Measurements from ENCODE around the gene MACROD1. TPM values are rescaled to one million over a fixed set of nuclear protein-coding genes. Genes with fewer than 3 reads are reported as not detected.
A peak's percentile ranks its signal among the peaks of the same experiment; 100 is the strongest.

MACROD1 gene
- total RNA-seq, 1 experiment from 2014 or later, result 17.6 TPM

DNA sequence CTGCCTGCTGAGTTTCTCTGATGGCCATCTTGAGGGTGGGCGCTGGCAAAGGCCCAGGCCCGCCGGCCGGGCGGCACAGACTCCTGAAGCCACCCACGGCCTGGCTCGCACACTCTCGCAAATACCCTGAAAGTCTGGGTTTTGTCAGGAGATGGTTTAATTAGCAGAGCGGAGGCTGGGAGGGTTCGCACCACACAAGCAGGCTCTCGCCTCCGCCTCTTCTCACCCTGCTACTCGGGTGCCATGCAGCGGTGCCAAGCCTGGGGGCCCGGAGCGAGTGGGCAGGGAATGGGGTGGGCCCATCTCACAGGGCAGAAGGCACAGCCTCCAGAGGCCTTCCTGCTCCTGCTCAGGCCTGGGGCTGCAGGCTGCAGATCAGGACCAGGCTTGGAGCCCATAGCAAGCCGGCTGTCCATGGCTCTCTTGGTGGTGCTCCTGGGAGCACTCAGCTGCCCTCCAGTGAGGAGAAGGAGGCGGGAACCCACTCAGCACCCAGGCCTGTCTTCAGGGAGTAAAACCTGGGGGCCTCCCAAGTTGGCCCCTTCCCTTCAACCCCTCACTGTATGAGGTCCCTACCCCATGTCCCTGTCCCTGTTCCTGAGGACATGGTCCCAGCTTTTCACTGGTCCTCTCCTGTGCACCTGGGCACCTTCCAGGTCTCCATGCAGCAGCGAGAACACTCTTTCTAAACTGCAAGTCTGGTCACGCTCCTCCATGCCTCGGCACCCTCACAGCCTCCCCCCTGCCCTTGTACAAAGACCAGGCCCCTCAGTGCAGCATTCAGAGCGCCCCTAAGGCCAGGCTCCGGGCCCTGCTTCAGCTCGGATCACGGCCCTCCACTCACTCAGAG, 68.2 kb downstream of the MACROD1 start:
- no peak for DNase-seq (ENCODE audit: low read depth in 1 of 2, low spot score in 2 of 2)
- Histone ChIP-seq H3K36me3 (no peaks in the 10 kb centered on the region), H3K4me1 (replicated peaks) (peaks cover 26% of the 10 kb centered on the region), H3K27ac (no peak overlapping the region), H3K9me3 (replicated peaks) (no peaks in the 10 kb centered on the region; the same call in 1 of the 2 replicates), H3K4me3 (no peak overlapping the region), H3K27me3 (replicated peaks) (no peaks in the 10 kb centered on the region)

DNA sequence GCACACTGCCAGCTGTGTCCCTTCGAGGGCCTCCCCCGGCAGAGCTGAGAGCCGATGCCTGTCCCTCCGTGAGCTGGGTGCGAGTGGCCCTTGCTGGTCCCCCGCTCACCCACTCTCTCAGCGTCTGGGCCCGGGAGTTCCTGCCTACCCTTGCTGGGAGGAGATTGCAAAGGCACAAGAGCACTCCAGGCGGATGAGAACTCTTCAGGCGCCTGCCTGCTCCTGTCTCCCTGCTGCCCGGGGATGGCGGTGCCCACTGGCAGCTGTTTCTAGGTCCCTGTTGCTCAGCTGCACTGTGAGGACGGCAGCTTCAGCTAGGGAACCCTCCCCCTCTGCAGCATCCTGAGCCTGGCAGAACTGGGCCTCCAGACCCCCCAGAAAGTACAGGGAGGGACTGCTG, 69.1 kb downstream of the MACROD1 start:
- peaks cover 26% of the 10 kb centered on the region for H3K4me1 ChIP-seq (replicated peaks)
- no peak for DNase-seq (ENCODE audit: low read depth in 1 of 2, low spot score in 2 of 2)
- H3K27me3 ChIP-seq (replicated peaks), result no peaks in the 10 kb centered on the region
- no peaks in the 10 kb centered on the region for H3K36me3 ChIP-seq
- no peak overlapping the region for H3K4me3 ChIP-seq
- H3K9me3 ChIP-seq (replicated peaks), result no peaks in the 10 kb centered on the region; the same call in 1 of the 2 replicates
- no peak overlapping the region for H3K27ac ChIP-seq

DNA sequence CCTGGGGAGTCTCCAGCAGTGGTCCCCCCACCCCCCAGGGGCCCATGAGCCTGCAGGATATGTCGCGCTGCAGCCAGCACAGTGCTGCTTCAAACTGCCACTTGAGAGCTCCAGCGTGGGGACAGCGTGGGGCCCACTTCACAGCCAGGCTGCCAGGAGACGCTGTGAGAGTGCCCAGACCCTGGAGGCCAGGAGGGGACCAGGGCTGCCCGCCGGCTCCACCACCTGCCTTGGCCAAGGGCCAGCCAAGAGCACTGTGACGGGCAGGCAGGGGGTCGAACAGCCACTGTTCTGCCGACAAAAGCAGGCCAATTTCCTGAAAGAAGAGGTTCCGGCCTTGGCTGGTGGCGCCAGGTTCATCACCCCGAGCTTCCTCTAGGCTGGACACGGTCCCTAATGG, 70.0 kb downstream of the MACROD1 start:
- no peak for DNase-seq (ENCODE audit: low read depth in 1 of 2, low spot score in 2 of 2)
- H3K36me3 ChIP-seq, result no peaks in the 10 kb centered on the region
- H3K27ac ChIP-seq, result no peak overlapping the region
- H3K4me3 ChIP-seq, result no peak overlapping the region
- H3K4me1 ChIP-seq (replicated peaks), result peaks cover 26% of the 10 kb centered on the region
- no peaks in the 10 kb centered on the region; the same call in 1 of the 2 replicates for H3K9me3 ChIP-seq (replicated peaks)
- H3K27me3 ChIP-seq (replicated peaks), result no peaks in the 10 kb centered on the region

DNA sequence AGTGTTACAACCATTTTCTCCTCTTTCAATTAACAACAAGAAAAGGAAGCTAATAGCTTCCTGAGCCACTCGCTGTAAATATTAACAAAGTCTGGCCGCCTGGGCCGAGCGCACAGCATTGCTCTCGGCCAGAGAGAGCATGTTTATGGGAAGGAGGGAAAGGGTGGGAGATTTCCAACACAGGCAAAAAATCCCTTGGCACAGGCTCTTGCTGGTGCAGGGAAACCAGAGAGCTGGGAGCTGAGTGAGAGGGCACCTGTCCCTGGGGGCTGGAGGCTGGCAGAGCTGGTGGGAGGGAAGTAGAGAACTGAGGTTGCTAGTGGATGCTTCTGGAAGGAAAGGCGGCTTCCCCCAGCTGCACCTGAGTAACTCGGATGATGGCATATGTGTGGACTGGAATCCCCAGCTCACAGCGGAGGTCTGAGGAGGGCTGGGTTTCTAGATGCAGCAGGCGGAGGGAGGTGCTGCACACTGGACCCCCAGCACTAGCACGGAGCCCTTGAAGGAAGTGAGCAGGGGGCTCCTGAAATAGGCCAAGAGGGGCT, 70.6 kb downstream of the MACROD1 start:
- Histone ChIP-seq H3K9me3 (replicated peaks) (no peaks in the 10 kb centered on the region; the same call in 1 of the 2 replicates), H3K27me3 (replicated peaks) (no peaks in the 10 kb centered on the region), H3K4me1 (replicated peaks) (peaks cover 29% of the 10 kb centered on the region), H3K27ac (peak overlapping the region; percentile 71), H3K4me3 (no peak overlapping the region), H3K36me3 (no peaks in the 10 kb centered on the region)
- no peak for DNase-seq (ENCODE audit: low read depth in 1 of 2, low spot score in 2 of 2)

DNA sequence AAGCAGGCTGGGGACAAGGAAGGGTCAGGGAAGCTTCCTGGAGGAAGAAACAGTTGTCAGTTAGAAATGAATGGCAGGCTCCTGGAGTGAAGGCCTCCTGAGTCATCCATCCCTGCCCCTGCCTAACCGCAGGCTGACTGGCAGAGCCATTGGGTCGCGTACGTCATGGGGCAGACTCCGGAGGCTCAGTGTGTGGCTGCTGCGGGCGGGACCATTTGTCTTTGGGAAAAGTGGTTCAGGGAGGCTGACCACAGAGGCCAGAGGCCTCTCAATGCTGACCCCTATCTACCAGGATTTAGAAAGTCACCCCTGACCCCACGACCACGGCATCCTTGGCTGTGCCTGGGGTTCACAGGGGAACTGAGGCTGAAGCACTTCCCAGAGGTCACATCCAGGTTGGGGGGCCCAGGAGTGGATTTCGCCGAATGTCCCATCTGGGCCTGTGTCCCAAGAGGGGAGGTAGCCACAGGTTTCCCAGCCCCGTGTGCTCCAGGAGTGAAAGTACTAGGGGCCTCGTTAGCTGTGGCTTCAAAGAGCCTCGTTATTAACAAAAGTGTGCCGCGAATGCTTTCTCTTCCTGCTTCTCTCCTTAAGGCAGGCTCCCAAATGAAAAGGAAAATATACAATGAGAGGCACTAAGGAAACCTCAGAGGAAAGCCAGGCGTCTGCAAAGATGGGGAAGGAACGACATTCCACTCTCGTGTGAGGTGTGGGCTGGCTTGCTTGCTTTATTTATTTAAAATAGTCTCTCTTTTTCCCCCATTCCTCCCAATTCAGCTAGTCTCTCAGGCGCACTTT, 71.3 kb downstream of the MACROD1 start:
- Histone ChIP-seq H3K4me1 (replicated peaks) (peaks cover 35% of the 10 kb centered on the region), H3K36me3 (no peaks in the 10 kb centered on the region), H3K9me3 (replicated peaks) (no peaks in the 10 kb centered on the region), H3K4me3 (no peak overlapping the region), H3K27me3 (replicated peaks) (no peaks in the 10 kb centered on the region), H3K27ac (peak overlapping the region; percentile 71)
- DNase-seq (ENCODE audit: low read depth in 1 of 2, low spot score in 2 of 2), result peak; percentile 94 to 98

DNA sequence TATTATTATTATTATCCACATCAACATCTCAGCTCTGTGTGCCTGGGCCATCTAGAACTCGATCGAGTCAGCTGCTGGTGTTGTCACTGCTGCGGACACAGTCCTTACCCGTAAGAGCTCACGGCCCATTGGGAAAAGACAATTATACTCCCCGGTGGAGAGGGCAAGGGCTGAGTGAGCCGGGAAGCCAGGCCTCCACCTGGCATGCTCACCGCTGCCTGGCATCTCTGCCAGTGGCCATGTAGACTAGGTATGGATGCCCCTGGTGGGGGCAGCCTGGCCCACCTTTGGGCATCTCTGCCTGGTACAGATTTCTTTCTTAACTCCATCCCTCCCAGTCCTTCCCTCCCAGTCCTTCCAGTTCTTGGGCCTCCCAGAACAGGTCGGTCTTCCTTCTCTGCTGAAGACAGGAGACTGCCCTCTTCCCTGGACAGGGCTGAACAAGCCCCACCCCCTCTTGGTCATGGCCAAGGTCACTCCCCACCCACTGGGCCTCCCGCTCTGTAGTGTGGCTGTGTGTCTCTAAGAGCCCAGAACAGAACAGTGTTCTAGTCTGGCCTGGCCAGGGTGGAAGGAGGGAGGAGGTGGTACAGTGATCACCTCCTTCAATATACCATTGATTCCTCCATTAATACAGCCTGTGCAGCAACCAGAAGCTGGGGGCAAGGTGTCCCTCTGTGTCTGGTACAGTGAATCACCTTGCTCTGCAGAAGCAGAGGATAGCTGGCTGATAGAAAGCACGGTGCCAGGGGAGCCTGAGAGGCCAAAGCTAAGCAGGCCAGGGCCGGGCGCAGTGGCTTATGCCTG, 72.5 kb downstream of the MACROD1 start:
- Histone ChIP-seq H3K9me3 (replicated peaks) (no peaks in the 10 kb centered on the region), H3K4me1 (replicated peaks) (peaks cover 39% of the 10 kb centered on the region), H3K4me3 (no peak overlapping the region), H3K27ac (peak overlapping the region; percentile 71), H3K27me3 (replicated peaks) (no peaks in the 10 kb centered on the region), H3K36me3 (no peaks in the 10 kb centered on the region)
- DNase-seq (ENCODE audit: low read depth in 1 of 2, low spot score in 2 of 2), result no peak

DNA sequence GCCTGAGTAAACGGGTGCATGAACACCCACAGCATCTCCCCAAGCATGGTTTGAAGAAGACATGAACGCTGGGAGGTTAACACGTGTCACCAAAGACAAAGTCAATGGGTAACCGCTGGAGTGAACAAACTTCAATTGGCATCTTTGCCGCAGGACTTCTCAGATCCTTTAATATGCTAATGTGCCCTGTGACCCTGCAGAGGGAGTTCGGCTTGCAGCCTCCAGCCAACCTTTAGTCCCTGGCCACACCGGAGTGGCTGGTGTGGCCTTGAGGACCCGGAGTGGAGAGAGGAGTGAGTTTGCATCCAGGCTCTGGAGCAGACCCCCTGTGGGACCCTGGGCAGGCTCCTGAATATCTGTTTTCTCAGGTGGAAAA, 73.2 kb downstream of the MACROD1 start:
- no peak for DNase-seq (ENCODE audit: low read depth in 1 of 2, low spot score in 2 of 2)
- no peaks in the 10 kb centered on the region for H3K9me3 ChIP-seq (replicated peaks)
- H3K4me1 ChIP-seq (replicated peaks), result peaks cover 39% of the 10 kb centered on the region
- H3K27ac ChIP-seq, result no peak overlapping the region
- no peak overlapping the region for H3K4me3 ChIP-seq
- no peaks in the 10 kb centered on the region for H3K27me3 ChIP-seq (replicated peaks)
- H3K36me3 ChIP-seq, result no peaks in the 10 kb centered on the region

DNA sequence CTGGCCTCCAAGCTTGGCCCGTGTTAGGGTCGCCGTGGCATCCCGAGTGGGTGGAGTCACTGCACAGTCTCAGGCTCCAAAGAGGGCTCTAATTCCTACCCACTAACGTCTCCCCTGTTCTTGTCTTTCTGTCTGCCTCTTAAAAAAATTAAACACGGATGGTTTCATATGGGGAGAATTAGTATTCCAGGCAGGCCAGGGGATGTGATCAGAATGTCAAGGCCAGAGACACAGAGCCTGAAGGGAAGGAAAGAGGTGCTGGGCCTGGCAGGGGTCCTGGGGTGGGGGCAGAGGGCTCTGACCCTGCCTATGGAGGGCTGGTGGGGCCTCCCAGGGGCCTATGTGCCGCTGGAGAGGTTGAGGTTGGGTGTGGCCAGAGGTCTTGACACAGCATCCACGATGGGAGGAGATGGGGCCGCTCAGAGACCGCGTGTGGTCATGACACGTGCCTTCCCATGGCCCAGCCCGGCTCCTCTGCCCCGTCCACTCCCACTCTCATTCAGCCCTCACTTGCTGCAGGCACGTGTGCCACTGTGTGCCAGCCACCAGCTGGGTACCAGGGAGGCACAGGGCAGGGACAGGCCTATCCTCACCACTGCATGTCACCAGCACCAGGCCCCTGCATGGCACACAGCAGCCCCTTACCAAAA, 73.7 kb downstream of the MACROD1 start:
- Histone ChIP-seq H3K36me3 (no peaks in the 10 kb centered on the region), H3K27me3 (replicated peaks) (no peaks in the 10 kb centered on the region), H3K9me3 (replicated peaks) (no peaks in the 10 kb centered on the region), H3K4me3 (no peak overlapping the region), H3K4me1 (replicated peaks) (peaks cover 39% of the 10 kb centered on the region), H3K27ac (no peak overlapping the region)
- no peak for DNase-seq (ENCODE audit: low read depth in 1 of 2, low spot score in 2 of 2)

DNA sequence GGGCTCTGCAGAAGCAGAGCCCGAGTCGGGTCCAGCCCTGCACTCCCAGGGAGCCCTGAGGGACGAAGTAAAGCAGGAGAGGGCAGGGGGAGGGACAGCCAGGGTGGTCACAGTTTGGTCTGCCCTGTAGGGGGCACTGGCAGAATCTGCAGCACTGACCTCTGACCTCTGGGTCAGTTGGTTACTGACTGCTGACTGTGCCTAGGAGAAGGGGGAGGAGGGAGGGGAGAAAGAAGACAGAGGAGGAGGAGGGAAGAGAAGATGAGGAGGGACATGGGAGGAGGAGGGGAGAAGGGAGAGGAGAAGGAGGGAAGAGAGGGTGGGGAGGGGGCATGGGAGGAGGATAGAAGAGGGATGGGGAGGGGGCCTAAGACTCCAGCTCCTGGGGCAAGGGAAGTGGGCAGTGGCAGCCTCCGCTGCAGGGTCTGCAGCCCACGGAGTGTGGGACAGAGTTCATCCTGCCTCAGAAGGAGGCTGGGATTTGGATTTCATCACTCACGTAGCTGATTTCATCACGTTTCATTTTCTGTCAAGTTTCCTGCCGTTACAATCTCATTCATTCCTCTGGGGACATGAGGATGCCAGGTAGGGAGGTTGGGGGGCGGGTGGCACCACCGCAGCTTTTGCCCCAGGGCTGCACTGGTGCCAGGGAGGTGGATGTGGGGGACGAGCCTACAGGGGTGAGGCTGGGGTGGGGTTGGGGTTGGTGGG, 75.0 kb downstream of the MACROD1 start:
- no peak overlapping the region for H3K4me3 ChIP-seq
- no peak for DNase-seq (ENCODE audit: low read depth in 1 of 2, low spot score in 2 of 2)
- H3K4me1 ChIP-seq (replicated peaks), result peaks cover 39% of the 10 kb centered on the region
- H3K27ac ChIP-seq, result no peak overlapping the region
- no peaks in the 10 kb centered on the region for H3K36me3 ChIP-seq
- H3K27me3 ChIP-seq (replicated peaks), result no peaks in the 10 kb centered on the region
- H3K9me3 ChIP-seq (replicated peaks), result no peaks in the 10 kb centered on the region

DNA sequence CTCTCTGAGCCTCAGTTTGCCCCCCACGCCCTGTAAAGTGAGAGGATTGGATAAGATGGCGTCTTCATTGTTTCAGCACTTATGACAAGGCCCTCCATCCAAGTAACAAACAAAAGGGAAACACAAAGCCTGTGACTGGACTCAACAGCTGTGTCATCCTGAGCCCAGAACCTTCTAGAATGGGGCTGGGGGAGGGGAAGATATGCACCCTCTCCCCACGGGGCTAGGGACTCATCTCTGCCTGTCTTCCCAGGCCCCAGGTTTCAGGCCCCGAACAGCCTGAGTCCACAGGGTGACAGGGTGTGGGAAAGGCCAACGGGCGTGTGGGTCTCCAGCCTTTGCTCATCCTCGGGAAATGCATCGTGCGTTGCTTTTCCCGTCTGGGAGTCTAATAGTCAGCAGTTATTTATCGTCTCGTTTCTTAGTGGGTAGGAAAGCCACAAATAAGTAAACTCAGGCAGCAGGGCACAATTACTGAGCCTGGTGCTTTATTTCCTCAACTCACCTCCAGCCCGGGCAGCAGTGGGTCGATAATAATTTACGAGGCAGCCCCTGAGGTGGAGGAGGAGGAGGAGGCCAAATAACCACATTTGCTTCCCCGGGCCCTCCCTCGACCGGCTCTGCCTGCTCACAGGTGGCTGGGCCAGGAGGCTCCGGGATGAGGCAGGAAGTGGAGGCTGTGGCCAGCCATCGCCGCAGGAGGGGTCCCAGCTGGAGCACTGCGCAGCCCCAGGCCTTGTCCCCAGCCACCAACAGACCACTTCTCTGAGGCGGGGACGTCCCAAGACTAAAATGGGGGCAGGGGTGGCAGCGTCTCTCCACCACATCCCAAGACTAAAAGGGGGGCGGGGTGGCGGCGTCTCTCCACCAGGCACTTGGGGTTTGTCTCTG, 75.8 kb downstream of the MACROD1 start:
- Histone ChIP-seq H3K27ac (no peak overlapping the region; the same call in 1 of the 2 replicates), H3K27me3 (replicated peaks) (no peaks in the 10 kb centered on the region), H3K4me1 (replicated peaks) (peaks cover 31% of the 10 kb centered on the region), H3K9me3 (replicated peaks) (no peaks in the 10 kb centered on the region), H3K36me3 (no peaks in the 10 kb centered on the region), H3K4me3 (no peak overlapping the region)
- peak in 1 of 2 experiments; percentile 26 for DNase-seq (ENCODE audit: low read depth in 1 of 2, low spot score in 2 of 2)

DNA sequence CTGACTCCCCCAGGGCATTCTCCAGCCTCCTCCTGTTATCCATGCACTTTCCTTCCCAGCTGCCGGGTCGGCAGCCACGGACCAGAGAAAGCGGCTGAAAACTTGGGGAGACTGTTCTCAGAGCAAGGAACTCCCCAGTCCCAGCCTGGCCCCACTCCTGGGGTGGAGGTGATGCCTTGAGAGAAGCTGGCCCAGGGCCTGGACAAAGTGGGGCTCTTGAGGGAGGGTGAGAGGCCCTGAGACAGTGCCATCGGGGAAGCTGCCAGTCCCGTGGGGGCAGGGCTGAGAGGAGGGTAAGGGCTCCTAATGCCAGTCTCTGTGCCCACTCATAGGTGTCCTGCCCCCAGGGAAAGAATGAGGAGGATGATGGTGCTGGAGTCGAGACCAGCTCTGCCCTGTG, 76.4 kb downstream of the MACROD1 start:
- Histone ChIP-seq H3K9me3 (replicated peaks) (no peaks in the 10 kb centered on the region), H3K36me3 (no peaks in the 10 kb centered on the region), H3K27ac (no peak overlapping the region), H3K4me3 (no peak overlapping the region), H3K4me1 (replicated peaks) (peaks cover 24% of the 10 kb centered on the region), H3K27me3 (replicated peaks) (no peaks in the 10 kb centered on the region)
- no peak for DNase-seq (ENCODE audit: low read depth in 1 of 2, low spot score in 2 of 2)

DNA sequence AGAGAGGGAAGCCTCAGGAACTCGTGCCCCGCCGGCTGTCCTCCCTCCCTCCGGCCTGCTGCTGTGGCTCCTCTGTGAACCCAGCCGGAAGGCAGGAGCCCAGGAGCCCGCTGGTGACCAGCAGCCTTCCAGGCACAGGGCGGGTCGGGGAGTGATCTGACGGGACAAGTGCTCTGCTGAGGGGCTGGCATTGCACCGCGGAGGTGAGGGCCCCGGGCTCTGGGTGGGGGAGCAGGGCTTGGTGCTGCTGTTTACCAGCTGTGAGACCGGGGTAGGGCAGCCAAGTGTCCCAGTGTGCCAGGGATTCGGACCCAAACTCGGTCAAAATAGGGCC, 76.9 kb downstream of the MACROD1 start:
- Histone ChIP-seq H3K4me1 (replicated peaks) (peaks cover 23% of the 10 kb centered on the region), H3K27ac (no peak overlapping the region), H3K4me3 (no peak overlapping the region), H3K27me3 (replicated peaks) (no peaks in the 10 kb centered on the region), H3K9me3 (replicated peaks) (no peaks in the 10 kb centered on the region), H3K36me3 (no peaks in the 10 kb centered on the region)
- no peak for DNase-seq (ENCODE audit: low read depth in 1 of 2, low spot score in 2 of 2)
